Gastroesophageal sphincter (tissue), 4 donors: Measurements from ENCODE around the gene SYNDIG1. TPM values are rescaled to one million over a fixed set of nuclear protein-coding genes. Genes with fewer than 3 reads are reported as not detected.

Source experiments
- ATAC-seq: fragments of 150-250 bp; one replicate; pipeline ENCODE4 v1.9.1; 2016; ENCODE audit warnings: mild to moderate bottlenecking, moderate library complexity
- H3K27ac ChIP-seq, 4 donors: fragments of 200-600 bp; sonication (generic) in 3 of 4; 1 replicate in 3 of 4; 2 replicates in 1 of 4; pipeline ENCODE4 v1.5.1; 2016 to 2019
- H3K27me3 ChIP-seq: fragments of 200-600 bp; sonication (generic); one replicate; pipeline ENCODE4 v1.5.1; 2019
- H3K36me3 ChIP-seq, 2 donors: fragments of 200-600 bp; sonication (generic); one replicate each; pipeline ENCODE4 v1.5.1; 2019; ENCODE audit warnings: control low read depth in 1 of 2
- H3K4me1 ChIP-seq, 3 donors: fragments of 200-600 bp; sonication (generic); 1 replicate in 2 of 3; 2 replicates in 1 of 3; pipeline ENCODE4 v1.5.1; 2016 to 2019; ENCODE audit warnings: control low read depth in 2 of 3
- H3K4me3 ChIP-seq, 2 donors: fragments of 200-600 bp; sonication (generic); one replicate each; pipeline ENCODE4 v1.5.1; 2019; ENCODE audit warnings: mild to moderate bottlenecking in 1 of 2, moderate library complexity in 1 of 2
- H3K9me3 ChIP-seq, 3 donors: fragments of 200-600 bp; sonication (generic); one replicate each; pipeline ENCODE4 v1.5.1; 2017 to 2019; ENCODE audit warnings: control low read depth in 2 of 3
- CTCF ChIP-seq, 4 experiments: fragments of 200-600 bp in 2 of 4; fragments of 450-650 bp in 2 of 4; sonication (generic) in 1 of 4; IDR thresholded peaks; one replicate each; pipeline ENCODE4 v1.5.1; 2017 to 2019; ENCODE audit warnings: antibody characterized with exemption in 4 of 4, mild to moderate bottlenecking in 2 of 4, moderate library complexity in 2 of 4
- EP300 ChIP-seq: sonication (generic); formaldehyde crosslinking; IDR thresholded peaks from one replicate; pipeline ENCODE4 v1.6.1; 2017; ENCODE audit warnings: antibody characterized with exemption, mild to moderate bottlenecking
- POLR2A ChIP-seq, 2 donors: fragments of 450-650 bp; IDR thresholded peaks; one replicate each; pipeline ENCODE4 v1.6.1; 2017; ENCODE audit warnings: antibody characterized with exemption in 2 of 2, mild to moderate bottlenecking in 2 of 2, moderate library complexity in 1 of 2
- POLR2AphosphoS5 ChIP-seq: sonication (generic); formaldehyde crosslinking; IDR thresholded peaks from one replicate; pipeline ENCODE4 v1.6.1; 2017; ENCODE audit warnings: antibody characterized with exemption
- WGBS, 2 donors: methylation state at CpG; one replicate each; pipeline ENCODE4 v1.1.5; 2018; ENCODE audit warnings: low coverage in 1 of 2; 5-methylcytosine and 5-hydroxymethylcytosine counted together
- total RNA-seq, 4 donors: library from RNA; depleted of rRNA; stranded (reverse); fragments of >200 nt; gene quantifications; one replicate each; pipeline ENCODE4 v1.1.0, GENCODE V29; 2016

Gene SYNDIG1
- total RNA-seq, 4 donors from 2014 or later = 0.15 to 0.40 (median 0.16) TPM; not detected in 1

- H3K9me3 ChIP-seq = no peaks in the 10 kb centered on the region
- no peak for ATAC-seq
- H3K4me1 ChIP-seq = no peaks in the 10 kb centered on the region
- H3K27ac ChIP-seq = no peak overlapping the region
- no peaks in the 10 kb centered on the region for H3K36me3 ChIP-seq
- peaks cover 11% of the 10 kb centered on the region for H3K27me3 ChIP-seq
- no peak for TF ChIP-seq POLR2A (IDR thresholded peaks at IDR 0.05)
- no peak for TF ChIP-seq EP300
- TF ChIP-seq CTCF (IDR thresholded peaks at IDR 0.05) = no peak
- TF ChIP-seq POLR2AphosphoS5 = no peak
- WGBS, 2 donors = 44 to 87% methylated on average over 2 of the region's 2 CpGs
- H3K4me3 ChIP-seq = no peak overlapping the region
These were observed 60.8 kb downstream of the SYNDIG1 start for GRCh38 chr20:24530131-24530680.

GRCh38 chr20:24531202-24531601 lies 61.8 kb downstream of the SYNDIG1 start:
- ATAC-seq = no peak
- Histone ChIP-seq H3K4me1 (no peaks in the 10 kb centered on the region), H3K36me3 (no peaks in the 10 kb centered on the region), H3K4me3 (no peak overlapping the region), H3K9me3 (no peaks in the 10 kb centered on the region), H3K27me3 (peaks cover 11% of the 10 kb centered on the region), H3K27ac (no peak overlapping the region)
- WGBS, 2 donors = 86 to 87% methylated on average over 3 to 4 of the region's 4 CpGs
- TF ChIP-seq POLR2A (IDR thresholded peaks at IDR 0.05) (no peak), POLR2AphosphoS5 (no peak), EP300 (no peak), CTCF (IDR thresholded peaks at IDR 0.05) (no peak)

GRCh38 chr20:24531631-24532419 lies 62.4 kb downstream of the SYNDIG1 start:
- TF ChIP-seq POLR2A (IDR thresholded peaks at IDR 0.05) = no peak
- no peak for TF ChIP-seq CTCF (IDR thresholded peaks at IDR 0.05)
- no peak for TF ChIP-seq POLR2AphosphoS5
- TF ChIP-seq EP300 = no peak
- WGBS, 2 donors = 75 to 93% methylated on average over 5 to 6 of the region's 6 CpGs
- Histone ChIP-seq H3K9me3 (no peaks in the 10 kb centered on the region), H3K36me3 (no peaks in the 10 kb centered on the region), H3K4me1 (no peaks in the 10 kb centered on the region), H3K27ac (no peak overlapping the region), H3K4me3 (no peak overlapping the region), H3K27me3 (peaks cover 11% of the 10 kb centered on the region)
- no peak for ATAC-seq

- TF ChIP-seq POLR2A (IDR thresholded peaks at IDR 0.05) (no peak), EP300 (no peak), CTCF (IDR thresholded peaks at IDR 0.05) (no peak), POLR2AphosphoS5 (no peak)
- ATAC-seq = no peak
- peaks cover 11% of the 10 kb centered on the region for H3K27me3 ChIP-seq
These were observed 64.0 kb downstream of the SYNDIG1 start for GRCh38 chr20:24533449-24533848.

GRCh38 chr20:24534282-24534681 lies 64.9 kb downstream of the SYNDIG1 start:
- no peaks in the 10 kb centered on the region for H3K9me3 ChIP-seq
- no peaks in the 10 kb centered on the region for H3K36me3 ChIP-seq
- 80 to 81% methylated on average over 1 to 4 of the region's 9 CpGs for WGBS, 2 donors
- H3K27me3 ChIP-seq = peaks cover 11% of the 10 kb centered on the region
- no peak overlapping the region for H3K27ac ChIP-seq
- no peak overlapping the region for H3K4me3 ChIP-seq
- TF ChIP-seq POLR2AphosphoS5 (no peak), CTCF (IDR thresholded peaks at IDR 0.05) (no peak), POLR2A (IDR thresholded peaks at IDR 0.05) (no peak), EP300 (no peak)
- ATAC-seq = no peak
- H3K4me1 ChIP-seq = no peaks in the 10 kb centered on the region

More at GRCh38 chr20:24533449-24533848, 64.0 kb downstream of the SYNDIG1 start:
- no peak overlapping the region for H3K27ac ChIP-seq
- no peaks in the 10 kb centered on the region for H3K9me3 ChIP-seq
- H3K4me1 ChIP-seq = no peaks in the 10 kb centered on the region
- H3K36me3 ChIP-seq = no peaks in the 10 kb centered on the region
- WGBS, 2 donors = 80% methylated on average over 2 of the region's 8 CpGs; no CpG with 5 or more reads in 1 of the 2 donors
- no peak overlapping the region for H3K4me3 ChIP-seq
